DOHH2 (cell line): ENCODE measurements around the gene CACNG8.

Experiments used
- H3F3A ChIP-seq: fragments of 200-600 bp; sonication (generic), shearing (Covaris generic); 2 replicates; pipeline ENCODE4 v1.6.0; 2016; ENCODE audit warnings: antibody characterized with exemption, mild to moderate bottlenecking; ENCODE audit not compliant: control insufficient read depth, insufficient read depth
- H3K27ac ChIP-seq: fragments of 200-600 bp; sonication (generic); 2 replicates; pipeline ENCODE4 v1.5.1; 2014; ENCODE audit warnings: low read depth, mild to moderate bottlenecking, low read length, moderate library complexity
- H3K27me3 ChIP-seq: fragments of 200-600 bp; sonication (generic); 2 replicates; pipeline ENCODE4 v1.6.1; 2014; ENCODE audit warnings: mild to moderate bottlenecking, low read length, mixed read lengths; ENCODE audit not compliant: control insufficient read depth
- H3K36me3 ChIP-seq: fragments of 200-600 bp; sonication (generic); 2 replicates; pipeline ENCODE4 v1.6.1; 2014; ENCODE audit warnings: mild to moderate bottlenecking, low read length, moderate library complexity, mixed read lengths; ENCODE audit not compliant: control insufficient read depth
- H3K4me1 ChIP-seq: fragments of 200-600 bp; sonication (generic); 2 replicates; pipeline ENCODE4 v1.6.1; 2014; ENCODE audit warnings: mild to moderate bottlenecking, low read length, mixed read lengths; ENCODE audit not compliant: control insufficient read depth
- H3K4me2 ChIP-seq: fragments of 200-600 bp; sonication (generic); 2 replicates; pipeline ENCODE4 v1.6.0; 2014; ENCODE audit warnings: mild to moderate bottlenecking, low read length, moderate library complexity
- H3K4me3 ChIP-seq: fragments of 200-600 bp; sonication (generic); 2 replicates; pipeline ENCODE4 v1.5.1; 2014; ENCODE audit warnings: mild to moderate bottlenecking, low read length, mixed read lengths
- H3K79me2 ChIP-seq: fragments of 200-600 bp; sonication (generic); 2 replicates; pipeline ENCODE4 v1.6.1; 2014; ENCODE audit warnings: mild to moderate bottlenecking, low read length, mixed read lengths; ENCODE audit not compliant: control insufficient read depth
- H3K9me2 ChIP-seq: fragments of 200-600 bp; sonication (generic); replicated peaks from 2 replicates; pipeline ENCODE4 v1.6.1; 2014; ENCODE audit warnings: mild to moderate bottlenecking, low read length, mixed read lengths; ENCODE audit not compliant: control insufficient read depth
- H3K9me3 ChIP-seq: fragments of 200-600 bp; sonication (generic); 2 replicates; pipeline ENCODE4 v1.6.1; 2014; ENCODE audit warnings: antibody characterized with exemption, low read length, mixed read lengths; ENCODE audit not compliant: control insufficient read depth, insufficient read depth
- H4K20me1 ChIP-seq: fragments of 200-600 bp; sonication (generic); 2 replicates; pipeline ENCODE4 v1.6.0; 2014; ENCODE audit warnings: low read depth, mild to moderate bottlenecking, antibody characterized with exemption, low read length, moderate library complexity; ENCODE audit not compliant: control insufficient read depth, insufficient read depth
- CTCF ChIP-seq: fragments of 200-600 bp; sonication (generic); IDR thresholded peaks from one replicate; pipeline ENCODE4 v1.5.1; 2014; ENCODE audit warnings: antibody characterized with exemption, mild to moderate bottlenecking, low read depth, low read length; ENCODE audit not compliant: poor library complexity, severe bottlenecking
- EZH2phosphoT487 ChIP-seq: fragments of 200-600 bp; sonication (generic); IDR thresholded peaks from 2 replicates; pipeline ENCODE4 v1.6.1; 2017; ENCODE audit warnings: borderline replicate concordance, mild to moderate bottlenecking, antibody characterized with exemption, low read length, moderate library complexity, mixed read lengths

Gene CACNG8

DNA sequence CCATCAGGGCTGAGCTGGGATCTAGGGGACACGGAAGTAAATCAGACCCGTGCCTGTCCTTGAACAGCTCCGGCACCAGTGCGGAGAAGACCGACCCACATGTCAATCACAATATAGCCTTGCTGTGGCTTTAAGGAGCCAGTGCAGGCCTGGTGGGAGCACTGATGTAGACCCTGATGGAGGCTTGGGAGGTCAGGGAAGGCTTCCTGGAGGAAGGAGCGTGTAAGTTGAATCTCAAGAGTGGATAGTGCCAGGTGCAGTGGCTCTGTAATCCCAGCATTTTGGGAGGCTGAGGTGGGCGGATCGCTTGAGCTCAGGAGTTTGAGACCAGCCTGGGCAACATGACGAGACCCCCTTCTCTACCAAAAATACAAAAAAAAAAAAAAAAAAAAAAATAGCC is 10.8 kb upstream of the CACNG8 start:
- TF ChIP-seq CTCF (no peak), EZH2phosphoT487 (no peak)
- no peaks in the 10 kb centered on the region for H3K79me2 ChIP-seq
- no peak overlapping the region for H3K4me3 ChIP-seq
- H3F3A ChIP-seq, result no peaks in the 10 kb centered on the region
- no peak overlapping the region for H3K27ac ChIP-seq
- H3K9me3 ChIP-seq, result no peaks in the 10 kb centered on the region
- no peaks in the 10 kb centered on the region for H3K4me1 ChIP-seq
- H3K9me2 ChIP-seq, result no peaks in the 10 kb centered on the region
- H3K27me3 ChIP-seq, result no peaks in the 10 kb centered on the region
- H3K36me3 ChIP-seq, result no peaks in the 10 kb centered on the region
- H4K20me1 ChIP-seq, result no peaks in the 10 kb centered on the region
- no peak overlapping the region for H3K4me2 ChIP-seq

GRCh38 chr19:53953383-53953782 is 9.4 kb upstream of the CACNG8 start:
- Histone ChIP-seq H3K36me3 (no peaks in the 10 kb centered on the region), H3K27me3 (peaks cover 11% of the 10 kb centered on the region), H3F3A (no peaks in the 10 kb centered on the region), H4K20me1 (no peaks in the 10 kb centered on the region), H3K4me2 (no peak overlapping the region), H3K9me3 (no peaks in the 10 kb centered on the region), H3K4me1 (no peaks in the 10 kb centered on the region), H3K27ac (no peak overlapping the region), H3K4me3 (no peak overlapping the region), H3K79me2 (no peaks in the 10 kb centered on the region), H3K9me2 (no peaks in the 10 kb centered on the region)
- TF ChIP-seq EZH2phosphoT487 (no peak), CTCF (no peak)

- peaks cover 16% of the 10 kb centered on the region for H3K27me3 ChIP-seq
- TF ChIP-seq CTCF, result no peak
- TF ChIP-seq EZH2phosphoT487, result no peak
- H4K20me1 ChIP-seq, result no peaks in the 10 kb centered on the region
- no peaks in the 10 kb centered on the region for H3K36me3 ChIP-seq
- no peak overlapping the region for H3K4me3 ChIP-seq
- H3K79me2 ChIP-seq, result no peaks in the 10 kb centered on the region
- no peak overlapping the region for H3K27ac ChIP-seq
- H3K9me3 ChIP-seq, result no peaks in the 10 kb centered on the region
- no peaks in the 10 kb centered on the region for H3F3A ChIP-seq
- H3K4me2 ChIP-seq, result no peak overlapping the region
- no peaks in the 10 kb centered on the region for H3K9me2 ChIP-seq
- H3K4me1 ChIP-seq, result no peaks in the 10 kb centered on the region
These were observed 5.1 kb upstream of the CACNG8 start for GRCh38 chr19:53957448-53958167.
